IPS DF 6.9 (cell line): ENCODE results near the gene MORC3.
A peak's percentile ranks its signal among the peaks of the same experiment; 100 is the strongest.

Source experiments
- DNase-seq: peaks from one replicate; pipeline ENCODE4 v3.0.0-alpha.2; 2013; ENCODE audit warnings: low read depth, low spot score
- H3K27ac ChIP-seq: one replicate; pipeline ENCODE4 v1.5.1; 2013; ENCODE audit warnings: low read length, control low read depth
- H3K27me3 ChIP-seq: 2 replicates; pipeline ENCODE4 v1.6.1; 2013; ENCODE audit warnings: mild to moderate bottlenecking, low read length; ENCODE audit not compliant: control insufficient read depth, insufficient read depth
- H3K36me3 ChIP-seq: 2 replicates; pipeline ENCODE4 v1.6.1; 2013; ENCODE audit warnings: low read length; ENCODE audit not compliant: control insufficient read depth, insufficient read depth
- H3K4me1 ChIP-seq: 2 replicates; pipeline ENCODE4 v1.6.1; 2013; ENCODE audit warnings: low read length; ENCODE audit not compliant: control insufficient read depth, insufficient read depth
- H3K4me3 ChIP-seq: 2 replicates; pipeline ENCODE4 v1.5.1; 2013; ENCODE audit warnings: mild to moderate bottlenecking, low read length
- H3K9me3 ChIP-seq: 2 replicates; pipeline ENCODE4 v1.6.1; 2013; ENCODE audit warnings: low read length, inconsistent platforms; ENCODE audit not compliant: control insufficient read depth, insufficient read depth
- WGBS: extraction: QIAGEN DNeasy Blood & Tissue Kit; methylation state at CpG from one replicate; pipeline ENCODE4 v1.1.7; 2013; ENCODE audit warnings: mixed read lengths, missing lambda C conversion rate; ENCODE audit not compliant: insufficient read length, insufficient coverage; 5-methylcytosine and 5-hydroxymethylcytosine counted together

Gene MORC3

DNA sequence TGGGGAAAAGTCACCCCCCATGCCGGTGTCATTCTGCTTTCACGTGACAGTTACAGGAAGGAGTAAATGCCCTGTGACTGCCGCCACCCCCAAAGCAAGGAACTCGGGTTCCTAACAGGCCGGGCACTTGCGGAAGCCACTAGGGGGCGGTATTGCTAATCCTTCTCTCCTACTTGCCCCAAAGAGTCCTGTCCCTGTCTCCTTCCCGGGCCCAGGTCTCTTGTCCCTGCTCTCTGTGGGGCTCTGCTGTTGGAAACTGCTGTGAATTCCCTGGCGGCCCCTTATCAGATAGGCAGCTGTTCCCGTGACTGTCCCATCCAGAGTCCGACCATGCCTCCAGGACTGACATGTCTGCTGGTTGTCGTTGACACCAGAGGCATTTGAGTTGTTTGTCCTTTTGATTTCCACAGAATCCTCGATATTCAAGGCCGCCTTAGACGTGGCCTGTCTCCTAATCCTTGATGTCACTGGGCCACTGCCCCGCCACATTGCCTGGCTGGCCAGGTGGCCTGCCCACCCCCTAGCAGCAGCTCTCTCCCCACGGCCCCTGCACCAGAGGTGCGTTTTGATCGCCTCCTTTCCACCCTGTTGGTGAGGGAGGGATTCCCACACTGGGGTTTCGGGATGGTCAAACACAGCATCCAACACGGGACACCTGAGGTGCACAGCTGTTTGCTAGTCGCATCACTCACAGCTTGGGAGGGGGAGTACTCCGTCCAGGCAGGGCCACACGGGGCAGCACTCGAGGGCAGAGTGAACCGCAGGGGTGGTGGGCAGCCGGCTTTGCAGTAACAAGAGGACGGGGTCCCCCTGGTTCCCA lies 102.5 kb downstream of the MORC3 start:
- no peaks in the 10 kb centered on the region for H3K9me3 ChIP-seq
- WGBS, result no CpG with 5 or more reads among the region's 28 CpGs
- no peak overlapping the region for H3K27ac ChIP-seq
- 0 out of 2 replicates have a peak, but pooled peaks cover 1% of the 10 kb centered on the region for H3K4me1 ChIP-seq
- peak; percentile 77 for DNase-seq
- H3K36me3 ChIP-seq, result no peaks in the 10 kb centered on the region
- H3K4me3 ChIP-seq, result no peak overlapping the region
- no peaks in the 10 kb centered on the region for H3K27me3 ChIP-seq

DNA sequence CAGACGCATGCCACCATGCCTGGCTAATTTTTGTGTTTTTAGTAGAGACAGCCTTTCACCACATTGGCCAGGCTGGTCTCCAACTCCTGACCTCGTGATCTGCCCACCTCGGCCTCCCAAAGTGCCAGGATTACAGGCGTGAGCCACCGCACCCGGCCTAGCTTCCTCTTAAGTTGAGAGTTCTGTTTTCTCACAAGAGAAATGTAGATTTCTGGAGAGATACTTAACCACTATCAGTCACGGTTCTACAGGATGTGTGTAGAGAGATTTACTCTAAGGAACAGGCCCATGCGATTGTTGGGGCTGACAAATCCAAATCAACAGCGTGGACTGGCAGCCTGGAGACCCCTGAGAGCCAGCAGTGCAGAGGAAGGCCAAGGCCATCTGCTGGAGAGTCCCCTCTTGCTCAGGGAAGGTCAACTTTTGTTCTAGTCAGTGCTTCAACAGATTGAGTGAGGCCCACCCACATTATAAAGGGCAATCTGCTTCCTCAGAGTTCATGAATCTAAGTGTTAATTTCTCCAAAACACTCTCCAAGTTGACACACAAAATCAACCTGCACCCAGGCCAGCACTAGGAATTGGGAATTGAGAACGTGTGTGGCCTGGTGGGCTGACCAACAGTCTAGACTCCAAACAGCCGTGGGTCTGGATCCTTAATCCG lies 103.9 kb downstream of the MORC3 start:
- no peaks in the 10 kb centered on the region for H3K27me3 ChIP-seq
- no peak overlapping the region for H3K4me3 ChIP-seq
- 0 out of 2 replicates have a peak, but pooled peaks cover 1% of the 10 kb centered on the region for H3K4me1 ChIP-seq
- no peak overlapping the region for H3K27ac ChIP-seq
- no peak for DNase-seq
- WGBS, result no CpG with 5 or more reads among the region's 12 CpGs
- H3K36me3 ChIP-seq, result no peaks in the 10 kb centered on the region
- no peaks in the 10 kb centered on the region for H3K9me3 ChIP-seq

DNA sequence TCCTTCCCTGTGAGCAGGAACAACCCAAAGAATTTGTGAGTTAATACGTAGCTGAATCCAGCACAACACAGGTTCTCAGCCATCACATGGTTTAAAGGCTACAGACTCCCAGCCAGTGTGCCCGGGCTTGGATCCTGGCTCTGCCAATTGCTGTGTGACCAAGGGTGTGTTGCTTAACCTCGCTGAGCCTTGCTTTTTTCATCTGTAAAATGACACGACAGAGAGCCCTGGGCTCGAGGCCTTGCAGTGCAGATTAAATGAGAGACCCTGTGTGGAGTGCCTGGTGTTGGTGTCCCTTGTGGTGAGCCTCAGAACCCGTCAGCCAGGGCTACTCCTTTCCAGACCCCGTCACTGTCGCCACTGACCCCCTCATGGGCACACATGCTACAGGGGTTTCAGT lies 104.6 kb downstream of the MORC3 start:
- H3K27me3 ChIP-seq, result no peaks in the 10 kb centered on the region
- H3K4me1 ChIP-seq, result 0 out of 2 replicates have a peak, but pooled peaks cover 1% of the 10 kb centered on the region
- WGBS, result no CpG with 5 or more reads among the region's 8 CpGs
- H3K4me3 ChIP-seq, result no peak overlapping the region
- H3K36me3 ChIP-seq, result no peaks in the 10 kb centered on the region
- no peak overlapping the region for H3K27ac ChIP-seq
- DNase-seq, result no peak
- no peaks in the 10 kb centered on the region for H3K9me3 ChIP-seq

DNA sequence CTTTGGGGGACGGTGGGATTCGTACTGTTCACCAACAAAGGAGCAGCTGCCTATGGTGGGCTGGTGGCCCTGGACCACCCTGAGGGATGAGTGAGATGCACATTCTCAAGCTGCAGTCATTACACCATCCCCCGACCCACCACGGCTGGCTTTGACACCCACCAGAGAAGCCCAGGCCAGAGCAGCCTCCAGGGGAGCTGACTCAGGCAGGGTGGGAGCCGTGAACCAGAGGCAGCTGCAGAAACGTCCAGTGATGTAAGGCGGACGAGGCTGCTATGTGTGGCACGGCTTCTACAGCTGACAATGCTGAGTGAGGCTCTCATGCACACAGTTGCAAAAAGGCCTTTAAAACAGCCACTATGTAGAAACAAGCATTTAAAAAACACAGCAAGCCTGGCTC lies 105.3 kb downstream of the MORC3 start:
- no peaks in the 10 kb centered on the region for H3K9me3 ChIP-seq
- no peaks in the 10 kb centered on the region for H3K27me3 ChIP-seq
- WGBS, result no CpG with 5 or more reads among the region's 9 CpGs
- no peak overlapping the region for H3K4me3 ChIP-seq
- H3K4me1 ChIP-seq, result 0 out of 2 replicates have a peak, but pooled peaks cover 1% of the 10 kb centered on the region
- H3K36me3 ChIP-seq, result no peaks in the 10 kb centered on the region
- H3K27ac ChIP-seq, result no peak overlapping the region
- DNase-seq, result no peak
